PFSK-1 (cell line): ENCODE measurements around the gene DSP.

Experiments
- FOXP2 ChIP-seq: optimal IDR thresholded peaks from 2 replicates; pipeline ENCODE3; 2011; ENCODE audit warnings: borderline replicate concordance, control low read depth, inconsistent platforms; ENCODE audit not compliant: insufficient read depth; ENCODE audit errors: extremely low read length, extremely low read depth
- POLR2AphosphoS5 ChIP-seq: IDR thresholded peaks from 2 replicates; pipeline ENCODE4 v1.6.1; 2012; ENCODE audit warnings: low read depth, mild to moderate bottlenecking, control low read depth, low read length, moderate library complexity
- REST ChIP-seq, 2 experiments: IDR thresholded peaks; 2 replicates each; pipeline versions ENCODE4 v1.6.1 to v1.8.0; 2011 to 2012; ENCODE audit warnings: low read depth in 2 of 2, low read length in 2 of 2, control low read depth in 1 of 2, inconsistent platforms in 1 of 2, mild to moderate bottlenecking in 1 of 2, moderate library complexity in 1 of 2; ENCODE audit not compliant: insufficient read depth in 1 of 2
- SIN3A ChIP-seq: IDR thresholded peaks from 2 replicates; pipeline ENCODE4 v1.6.1; 2012; ENCODE audit warnings: mild to moderate bottlenecking, low read length, moderate library complexity, borderline replicate concordance; ENCODE audit not compliant: insufficient read depth
- TAF1 ChIP-seq: IDR thresholded peaks from 2 replicates; pipeline ENCODE4 v1.6.1; 2012; ENCODE audit warnings: low read length, control low read depth, borderline replicate concordance; ENCODE audit not compliant: insufficient read depth

DNA sequence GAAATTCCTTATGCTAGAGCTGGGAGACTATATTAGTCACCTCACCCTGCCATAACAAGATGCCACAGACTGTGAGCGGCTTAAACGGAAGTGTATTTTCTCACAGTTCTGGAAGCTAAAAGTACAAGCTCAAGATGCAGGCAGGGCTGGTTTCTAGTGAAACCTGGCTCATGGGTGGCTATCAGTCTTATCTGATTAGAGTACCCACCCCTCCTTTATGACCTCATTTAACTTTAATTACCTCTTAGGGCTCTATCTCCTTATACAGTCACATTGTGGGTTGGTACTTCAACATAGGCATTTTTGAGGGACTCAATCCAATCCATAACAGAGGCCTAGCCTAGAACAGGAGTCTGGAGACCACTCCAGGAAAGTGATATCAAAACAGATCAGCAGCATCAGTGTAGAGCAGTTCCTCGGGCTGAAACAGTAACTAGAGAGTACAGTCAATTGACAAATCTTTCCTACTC lies 46.2 kb downstream of the DSP start:
- TF ChIP-seq POLR2AphosphoS5 = no peak
- TF ChIP-seq TAF1 = no peak
- TF ChIP-seq SIN3A = no peak
- no peak for TF ChIP-seq REST (IDR thresholded peaks at IDR 0.05; ENCODE audit: insufficient read depth in 1 of 2, low read depth in 2 of 2, low read length in 2 of 2)
- TF ChIP-seq FOXP2 = no peak
